PC-3 (cell line): ENCODE data around the gene DEFB131B. TPM values are rescaled to one million over a fixed set of nuclear protein-coding genes. Genes with fewer than 3 reads are reported as not detected.
A peak's percentile ranks its signal among the peaks of the same experiment; 100 is the strongest.

Source experiments
- ATAC-seq: fragments of 200-7000 bp; cut with Tn5 transposase; 2 replicates; pipeline ENCODE4 v1.9.1; 2020; ENCODE audit warnings: mild to moderate bottlenecking, moderate library complexity
- BruUV-seq: library from RNA; stranded (reverse); fragments of 400-500 nt; replicated peaks from 2 replicates; lab custom pipeline; 2021; lab: Mats Ljungman, UMichigan
- CTCF ChIA-PET: fragments of 300-600 bp; sonication (Branson Sonifier 250); formaldehyde crosslinking; loops from one replicate; lab custom pipeline; 2022; ENCODE audit warnings: antibody characterized with exemption; lab: Charles Lee
- POLR2A ChIA-PET: fragments of 300-600 bp; sonication (Branson Sonifier 250); formaldehyde crosslinking; loops from one replicate; lab custom pipeline; 2022; ENCODE audit warnings: antibody characterized with exemption; ENCODE audit not compliant: unreplicated experiment; lab: Charles Lee
- DNase-seq: peaks from one replicate; pipeline ENCODE4 v3.0.0-alpha.2; 2015
- H2AFZ ChIP-seq: fragments of 300-600 bp; sonication (generic); 2 replicates; pipeline ENCODE4 v1.6.0; 2016; ENCODE audit warnings: antibody characterized with exemption, low read length
- H3F3A ChIP-seq: fragments of 300-600 bp; sonication (generic); one replicate; pipeline ENCODE4 v1.6.0; 2017; ENCODE audit warnings: antibody characterized with exemption, low read length, control low read depth, mild to moderate bottlenecking; ENCODE audit not compliant: unreplicated experiment
- H3K27ac ChIP-seq: fragments of 300-600 bp; sonication (generic); 2 replicates; pipeline ENCODE4 v1.5.1; 2016; ENCODE audit warnings: mild to moderate bottlenecking, low read length
- H3K27me3 ChIP-seq: fragments of 300-600 bp; sonication (generic); 2 replicates; pipeline ENCODE4 v1.6.1; 2016; ENCODE audit warnings: low read length, mixed read lengths
- H3K36me3 ChIP-seq: fragments of 300-600 bp; sonication (generic); 2 replicates; pipeline ENCODE4 v1.6.1; 2016; ENCODE audit warnings: low read depth, mixed run types, low read length, mixed read lengths
- H3K4me1 ChIP-seq: fragments of 300-600 bp; sonication (generic); 2 replicates; pipeline ENCODE4 v1.5.1; 2016; ENCODE audit warnings: low read length; ENCODE audit not compliant: insufficient read depth
- H3K4me2 ChIP-seq: fragments of 300-600 bp; sonication (generic); 2 replicates; pipeline ENCODE4 v1.6.0; 2016; ENCODE audit warnings: low read length
- H3K4me3 ChIP-seq: fragments of 300-600 bp; sonication (generic); 2 replicates; pipeline ENCODE4 v1.5.1; 2016; ENCODE audit warnings: mild to moderate bottlenecking, low read length, mixed read lengths
- H3K79me2 ChIP-seq: fragments of 300-600 bp; sonication (generic); 2 replicates; pipeline ENCODE4 v1.6.1; 2017; ENCODE audit warnings: low read length, mixed read lengths
- H3K9ac ChIP-seq: fragments of 300-600 bp; sonication (generic); 2 replicates; pipeline ENCODE4 v1.6.0; 2016; ENCODE audit warnings: mild to moderate bottlenecking, low read length
- H3K9me2 ChIP-seq: fragments of 300-600 bp; sonication (generic); replicated peaks from 2 replicates; pipeline ENCODE4 v1.6.1; 2016; ENCODE audit warnings: mixed run types, low read length, mixed read lengths
- H3K9me3 ChIP-seq: fragments of 300-600 bp; sonication (generic); 2 replicates; pipeline ENCODE4 v1.6.1; 2016; ENCODE audit warnings: low read length, mixed read lengths
- H4K20me1 ChIP-seq: fragments of 300-600 bp; sonication (generic); 2 replicates; pipeline ENCODE4 v1.6.1; 2016; ENCODE audit warnings: low read length, mixed read lengths
- CTCF ChIP-seq: fragments of 300-600 bp; sonication (generic); conservative IDR thresholded peaks from 2 replicates; pipeline ENCODE4 v1.5.1; 2017; ENCODE audit warnings: antibody characterized with exemption, low read depth, mild to moderate bottlenecking, low read length
- EZH2 ChIP-seq: fragments of 300-600 bp; sonication (generic); IDR thresholded peaks from one replicate; pipeline ENCODE4 v1.6.1; 2017; ENCODE audit warnings: antibody characterized with exemption, mild to moderate bottlenecking, low read length; ENCODE audit not compliant: unreplicated experiment
- EZH2phosphoT487 ChIP-seq: fragments of 300-600 bp; sonication (generic); IDR thresholded peaks from 2 replicates; pipeline ENCODE4 v1.6.1; 2018; ENCODE audit warnings: mild to moderate bottlenecking, antibody characterized with exemption, low read length, borderline replicate concordance
- intact Hi-C: fragments of 100-400 bp; cut with micrococcal nuclease; formaldehyde crosslinking; loops from 2 replicates; pipeline ENCODE4 v1.9.0; 2023
- total RNA-seq: library from RNA; depleted of rRNA; stranded (reverse); fragments of >200 nt; gene quantifications from 2 replicates; pipeline ENCODE4 v1.2.3, GENCODE V29; 2014

Gene DEFB131B
- total RNA-seq, 1 experiment from 2014 or later, result not detected

- Histone ChIP-seq H3K9me3 (no peaks in the 10 kb centered on the region), H3K4me2 (no peak overlapping the region), H3K9ac (no peak overlapping the region), H3F3A (no peaks in the 10 kb centered on the region), H3K27ac (no peak overlapping the region), H4K20me1 (no peaks in the 10 kb centered on the region), H3K79me2 (no peaks in the 10 kb centered on the region), H3K4me1 (no peaks in the 10 kb centered on the region), H3K9me2 (no peaks in the 10 kb centered on the region), H3K27me3 (no peaks in the 10 kb centered on the region), H3K36me3 (peaks cover 7% of the 10 kb centered on the region; the same call in 1 of the 2 replicates), H2AFZ (no peak overlapping the region), H3K4me3 (no peak overlapping the region)
- ChIA-PET CTCF (no interaction called here), POLR2A (no interaction called here)
- ATAC-seq (no peak), DNase-seq (no peak)
- intact Hi-C loops, result no loop called here
- TF ChIP-seq EZH2 (no peak), EZH2phosphoT487 (no peak), CTCF (no peak)
- BruUV-seq, result no TSS peak
Measured at GRCh38 chr11:71917646-71918140, 39.4 kb downstream of the DEFB131B start.

- Histone ChIP-seq H3K9me3 (no peaks in the 10 kb centered on the region), H2AFZ (peak within 1 kb of the TSS; percentile 94), H3F3A (no peaks in the 10 kb centered on the region), H3K4me3 (peak within 1 kb of the TSS; percentile 76), H3K27me3 (no peaks in the 10 kb centered on the region), H3K4me1 (peaks cover 26% of the 10 kb centered on the region), H3K9me2 (no peaks in the 10 kb centered on the region), H3K79me2 (peaks cover 60% of the 10 kb centered on the region), H3K36me3 (no peaks in the 10 kb centered on the region), H3K4me2 (peak within 1 kb of the TSS; percentile 80), H3K9ac (peak within 1 kb of the TSS; percentile 87), H4K20me1 (peaks cover under 1% of the 10 kb centered on the region; the same call in 1 of the 2 replicates), H3K27ac (peak within 1 kb of the TSS; percentile 74)
- DNase-seq, result peak; percentile 93
- no peak for TF ChIP-seq EZH2
- peak; percentile 91 for ATAC-seq
- POLR2A ChIA-PET, result no interaction called here
- intact Hi-C loops, result no loop called here
- BruUV-seq, result TSS peak; percentile 76
- CTCF ChIA-PET, result interaction anchor here (0.5 to 0.8 kb wide), 2 partner anchors 128 to 509 kb away, joined by 4 to 5 read pairs; no protein-coding TSS in a partner anchor
Measured at GRCh38 chr11:71927820-71928736, 49.8 kb downstream of the DEFB131B start, which contains the start of gene XNDC1N. XNDC1N (minus strand) TSS chr11:71928594; CDS start chr11:71923353, 5,241 bp downstream.

GRCh38 chr11:71928737-71929443 is 50.6 kb downstream of the DEFB131B start, which contains the start of gene RNF121:
RNF121 (plus strand) TSS chr11:71929046; CDS start chr11:71929062, 16 bp downstream.
- intact Hi-C loops, result no loop called here

More at GRCh38 chr11:71928737-71929443, 50.6 kb downstream of the DEFB131B start, which contains the start of gene RNF121:
- no peak for TF ChIP-seq EZH2
- TF ChIP-seq CTCF, result no peak
- TF ChIP-seq EZH2phosphoT487, result no peak
- no peaks in the 10 kb centered on the region for H3K9me3 ChIP-seq
- no peaks in the 10 kb centered on the region for H3K9me2 ChIP-seq
- no peaks in the 10 kb centered on the region for H3K36me3 ChIP-seq
- H3K4me3 ChIP-seq, result peak within 1 kb of the TSS; percentile 76
- peak within 1 kb of the TSS; percentile 80 for H3K4me2 ChIP-seq
- DNase-seq, result peak; percentile 96
- H3K9ac ChIP-seq, result peak within 1 kb of the TSS; percentile 87
- no TSS peak for BruUV-seq
- no peaks in the 10 kb centered on the region for H3F3A ChIP-seq
- CTCF ChIA-PET, result interaction anchor here (1.0 kb wide), 1 partner anchor 502 kb away, joined by 5 read pairs; no protein-coding TSS in a partner anchor
- peaks cover 68% of the 10 kb centered on the region for H3K79me2 ChIP-seq
- H2AFZ ChIP-seq, result peak within 1 kb of the TSS; percentile 94
- peaks cover 26% of the 10 kb centered on the region for H3K4me1 ChIP-seq
- H4K20me1 ChIP-seq, result peaks cover 8% of the 10 kb centered on the region
- POLR2A ChIA-PET, result interaction anchor here (0.6 kb wide), 2 partner anchors 36 to 84 kb away, joined by 3 read pairs; no protein-coding TSS in a partner anchor
- ATAC-seq, result peak; percentile 95
- peak within 1 kb of the TSS; percentile 74 for H3K27ac ChIP-seq
- no peaks in the 10 kb centered on the region for H3K27me3 ChIP-seq
